GM18499 (cell line): ENCODE results near the gene MAD1L1.

ENCODE experiments used
- ATAC-seq: cut with Tn5 transposase; IDR thresholded peaks from one replicate; pipeline ENCODE4 v1.9.1; 2021; ENCODE audit warnings: moderate number of reproducible peaks; ENCODE audit not compliant: insufficient read depth, unreplicated experiment

The MAD1L1 gene

GRCh38 chr7:1898628-1899185 is 334.0 kb downstream of the MAD1L1 start:
- ATAC-seq: no peak

GRCh38 chr7:1897861-1898627 is 334.7 kb downstream of the MAD1L1 start:
- ATAC-seq: no peak

DNA sequence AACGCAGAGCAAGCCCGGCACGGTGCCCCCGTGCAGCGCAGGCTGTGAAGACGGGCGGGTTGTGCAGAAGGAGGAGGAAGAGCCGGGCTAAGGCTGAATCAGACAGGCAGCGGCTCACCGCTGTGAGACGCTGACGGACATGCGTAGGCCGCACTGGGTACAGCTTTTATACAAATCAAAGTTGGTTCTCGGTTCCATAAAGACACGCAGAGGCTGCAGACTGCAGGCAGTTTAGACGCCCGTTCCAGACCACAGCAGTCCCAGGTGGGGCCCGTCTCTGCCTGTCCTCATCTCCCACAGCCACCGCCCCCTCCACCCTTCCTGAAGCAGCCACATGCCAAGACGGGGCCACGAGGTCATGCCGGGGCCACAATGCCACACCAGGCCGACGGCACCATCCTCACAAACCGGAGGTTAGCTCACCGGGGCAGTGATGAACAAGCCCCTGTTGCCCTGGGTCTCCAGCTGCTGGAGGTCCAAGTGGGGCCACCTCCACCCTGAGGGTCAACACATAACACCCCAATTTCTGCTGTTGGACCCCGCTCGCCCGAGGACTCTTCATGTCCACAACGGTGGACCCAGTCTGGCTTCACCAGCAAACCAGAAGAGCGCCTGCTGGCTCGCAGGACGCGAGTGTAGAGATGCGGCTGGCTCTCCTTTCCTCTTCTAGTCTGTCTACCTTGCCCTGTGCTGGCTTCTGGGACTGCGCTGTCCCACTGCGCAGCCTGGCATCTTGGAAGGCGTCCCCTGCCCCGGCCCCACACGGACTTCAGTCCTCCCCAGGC is 335.5 kb downstream of the MAD1L1 start:
- no peak for ATAC-seq

DNA sequence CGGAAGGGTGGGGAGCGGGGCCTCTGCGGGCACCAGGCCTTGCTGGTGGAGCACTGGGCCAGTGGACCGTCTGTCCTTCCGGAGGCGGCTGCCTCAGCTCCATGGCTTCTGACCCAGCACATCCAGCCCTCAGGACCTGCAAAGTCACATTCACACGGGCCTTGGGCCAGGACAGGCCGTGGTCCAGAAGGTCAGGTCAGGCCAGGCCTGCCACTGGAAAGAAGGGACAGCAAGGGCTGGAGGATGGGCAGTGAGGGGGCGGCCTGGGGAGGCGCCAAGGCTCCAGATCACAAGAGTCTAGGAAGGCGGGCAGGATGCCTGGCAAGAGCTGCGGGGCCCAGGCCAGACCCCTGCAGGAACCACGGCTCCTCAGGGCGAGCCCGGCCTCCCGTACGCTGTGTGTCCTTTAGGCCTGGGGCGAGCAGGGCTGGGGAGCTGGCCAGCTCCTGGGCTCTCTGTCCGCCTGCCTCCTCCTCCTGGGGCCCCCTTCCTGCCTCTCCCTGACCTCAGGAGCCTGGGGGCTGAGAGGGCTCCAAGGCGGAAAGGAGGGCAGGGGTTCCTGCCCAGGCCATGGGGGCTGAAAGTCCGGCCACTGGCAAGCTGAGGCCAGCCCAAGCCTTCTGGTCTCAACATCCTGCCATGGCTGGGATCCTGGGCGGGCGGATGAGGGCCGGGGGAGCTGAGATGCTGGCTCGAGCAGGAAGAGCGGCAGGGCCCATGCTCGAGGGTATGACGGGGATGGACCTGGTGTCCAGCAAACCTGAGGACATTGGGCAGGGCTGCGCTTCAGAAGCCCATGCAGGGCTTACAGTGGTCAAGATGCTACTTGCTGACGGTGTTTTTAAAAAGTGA is 336.9 kb downstream of the MAD1L1 start:
- ATAC-seq: no peak

- ATAC-seq: no peak
Measured at GRCh38 chr7:1894906-1895663, 337.7 kb downstream of the MAD1L1 start.

GRCh38 chr7:1894313-1894900 is 338.3 kb downstream of the MAD1L1 start:
- ATAC-seq: no peak

DNA sequence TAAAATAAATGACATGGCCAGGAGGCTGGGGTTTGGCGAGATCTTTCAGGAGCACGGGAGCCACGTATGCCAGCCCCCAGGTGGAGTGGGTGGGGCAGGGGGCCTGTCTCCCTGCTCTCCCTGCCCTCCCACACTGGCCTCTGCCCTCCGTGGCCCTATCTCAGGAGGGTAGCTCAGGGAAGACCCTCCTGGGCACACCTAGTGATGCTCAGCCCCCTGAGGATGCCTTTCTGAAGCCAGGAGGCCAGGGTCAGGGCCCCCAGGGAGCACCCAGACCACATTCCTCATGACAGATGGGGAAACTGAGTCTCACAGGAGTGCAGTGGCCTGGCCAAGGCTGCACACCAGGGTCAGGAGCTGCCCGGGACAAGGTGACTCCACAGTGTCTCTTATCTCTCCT is 339.3 kb downstream of the MAD1L1 start:
- no peak for ATAC-seq

DNA sequence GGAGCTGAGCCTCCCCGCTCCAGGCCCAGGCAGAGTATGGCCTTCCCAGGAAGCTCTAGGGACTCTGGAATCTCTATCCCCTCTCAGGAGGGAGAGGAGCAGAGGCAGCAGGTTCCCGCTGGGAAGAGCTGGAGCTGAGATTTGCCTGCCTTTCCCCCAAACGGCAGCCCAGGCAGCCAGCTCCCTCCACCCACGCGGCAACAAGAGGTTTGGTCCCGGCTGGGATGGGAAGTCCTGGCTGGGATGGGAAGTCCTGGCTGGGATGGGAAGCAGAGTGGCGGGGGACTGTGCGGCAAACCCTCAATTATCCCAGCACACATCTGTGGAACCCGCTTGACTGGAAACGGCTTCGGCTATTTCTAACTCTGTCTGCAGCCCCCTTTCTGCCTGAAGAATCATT is 339.7 kb downstream of the MAD1L1 start:
- ATAC-seq: no peak

DNA sequence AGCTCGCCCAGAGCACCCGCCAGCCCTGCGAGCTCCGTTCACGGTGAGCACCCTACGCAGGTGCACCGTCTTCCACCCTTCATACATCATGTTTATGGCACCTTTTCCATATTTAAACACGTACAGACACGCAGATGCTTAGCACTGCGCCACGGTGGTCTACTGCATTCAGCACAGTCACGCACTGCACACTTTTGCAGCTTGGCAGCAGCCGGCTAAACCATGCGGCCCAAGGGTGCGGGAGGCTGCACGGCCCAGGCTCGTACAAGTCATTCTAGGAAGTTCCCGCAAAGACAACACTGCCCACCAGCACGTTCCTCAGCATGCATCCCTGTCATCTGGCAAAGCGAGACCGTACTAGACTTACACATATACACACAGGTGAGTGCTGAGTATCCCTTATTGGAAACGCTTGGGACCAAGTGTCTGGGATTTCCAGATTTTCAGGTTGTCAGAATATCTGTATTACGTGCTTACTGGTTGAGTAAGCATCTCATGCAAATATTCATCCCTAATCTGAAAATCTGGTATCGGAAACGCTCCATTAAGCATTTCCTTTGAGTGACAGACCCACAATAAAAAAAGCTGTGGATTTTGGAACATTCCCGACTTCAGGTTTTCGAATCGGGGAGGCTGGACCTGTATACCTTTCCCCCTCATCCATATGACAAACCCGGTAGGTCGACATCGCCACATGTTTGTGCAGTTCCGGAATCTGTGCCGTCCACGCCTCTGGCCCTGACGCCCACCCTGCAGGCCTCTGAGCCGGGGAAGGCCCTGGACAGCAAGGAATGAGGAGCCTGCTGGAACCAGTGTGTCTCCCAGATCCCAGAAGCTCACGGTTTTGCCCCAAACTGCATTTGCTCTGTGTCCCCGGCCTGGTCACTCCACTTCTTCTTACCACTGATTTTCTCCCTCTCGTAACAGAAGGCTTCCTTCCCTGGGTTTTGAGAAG is 340.5 kb downstream of the MAD1L1 start:
- no peak for ATAC-seq

DNA sequence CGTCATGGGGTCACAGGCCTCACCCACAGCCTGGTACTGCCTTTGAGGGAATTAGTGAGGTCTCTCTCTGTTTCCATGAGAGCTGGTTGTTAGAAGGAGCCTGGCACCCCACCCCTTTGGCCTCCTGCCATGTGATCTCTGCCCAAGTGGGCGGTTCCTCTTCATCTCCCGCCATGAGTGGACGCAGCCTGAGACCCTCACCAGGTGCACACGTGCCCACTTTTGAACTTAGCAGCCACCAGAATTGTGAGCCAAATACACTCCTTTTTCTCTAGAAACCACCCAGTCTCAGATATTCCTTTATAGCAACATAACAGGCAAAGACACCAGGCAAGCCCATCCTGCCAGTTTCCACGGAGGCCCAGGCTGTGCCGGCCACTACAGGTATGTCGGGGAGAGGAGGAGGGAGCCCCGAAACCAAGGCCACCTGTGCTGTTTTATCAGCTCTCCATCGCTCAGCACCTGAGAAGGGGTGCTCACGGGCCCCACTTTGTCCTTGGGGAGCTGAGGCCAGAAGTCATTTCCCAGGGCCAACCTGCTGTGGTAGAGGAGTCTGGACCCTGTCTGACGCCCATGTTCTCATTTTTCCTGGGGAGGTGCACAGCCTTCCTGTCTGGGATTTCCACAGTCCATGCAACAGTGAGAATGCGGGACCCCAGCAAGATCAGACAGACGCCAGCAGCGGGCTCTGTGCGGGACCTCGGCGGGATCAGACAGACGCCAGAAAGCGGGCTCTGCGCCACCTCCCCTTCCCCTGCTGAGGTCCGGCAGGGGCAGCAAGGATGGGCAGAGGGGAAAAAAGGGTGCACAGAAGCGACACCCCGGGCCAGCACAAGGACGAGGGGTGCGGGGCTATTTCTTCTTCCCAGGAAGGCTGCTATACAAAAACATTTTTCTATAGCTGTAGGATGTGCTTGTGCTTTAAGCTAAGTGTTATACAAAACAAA is 342.2 kb downstream of the MAD1L1 start:
- no peak for ATAC-seq

DNA sequence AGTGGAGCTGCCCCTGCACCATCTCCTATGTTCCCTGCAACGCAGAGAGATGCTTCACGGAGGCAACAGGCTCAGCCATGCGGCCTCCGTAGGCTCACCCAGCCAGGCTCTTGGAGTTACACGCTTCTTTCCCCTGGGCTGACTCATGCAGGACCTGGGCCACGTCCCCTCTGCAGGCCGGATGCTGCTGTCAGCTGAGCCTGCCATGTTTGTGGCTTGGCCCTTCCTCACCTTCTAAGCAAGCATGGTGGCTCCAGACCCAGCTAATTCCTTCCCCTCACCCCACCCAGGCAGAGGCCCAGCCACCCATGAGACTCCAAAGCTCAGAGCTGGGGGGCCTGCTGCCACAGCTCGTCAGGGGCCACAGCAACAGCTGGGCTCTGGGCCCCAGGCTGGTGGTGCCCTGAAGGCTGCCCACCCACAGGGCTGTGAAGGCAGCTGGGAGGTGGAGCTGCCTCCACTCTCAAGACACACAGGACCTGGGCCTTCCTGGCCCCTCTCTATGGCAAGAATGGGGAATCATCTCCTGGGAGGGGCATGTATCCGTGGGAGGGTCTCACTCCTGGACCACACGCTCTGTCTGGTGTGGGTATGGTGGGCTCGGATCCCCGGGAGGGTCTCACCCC is 343.1 kb downstream of the MAD1L1 start:
- no peak for ATAC-seq

- no peak for ATAC-seq
Measured at GRCh38 chr7:1889091-1889490, 343.7 kb downstream of the MAD1L1 start.

- ATAC-seq: no peak
Measured at GRCh38 chr7:1888425-1888824, 344.3 kb downstream of the MAD1L1 start.

DNA sequence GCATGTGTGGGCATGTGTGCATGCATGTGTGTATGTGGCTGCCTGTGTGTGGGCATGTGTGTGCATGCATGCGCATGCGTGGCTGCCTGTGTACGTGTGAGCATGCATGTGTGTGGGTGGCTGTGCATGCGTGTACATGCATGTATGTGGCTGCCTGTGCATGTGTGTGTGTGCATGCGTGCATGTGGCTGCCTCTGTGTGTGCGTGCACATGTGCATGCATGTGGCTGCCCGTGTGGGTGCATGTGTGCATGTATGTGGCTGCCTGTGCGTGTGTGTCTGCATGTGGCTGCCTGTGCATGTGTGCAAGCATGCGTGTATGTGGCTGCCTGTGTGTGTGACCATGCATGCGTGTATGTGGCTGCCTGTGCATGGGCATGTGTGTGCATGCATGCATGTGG is 345.5 kb downstream of the MAD1L1 start:
- ATAC-seq: no peak

DNA sequence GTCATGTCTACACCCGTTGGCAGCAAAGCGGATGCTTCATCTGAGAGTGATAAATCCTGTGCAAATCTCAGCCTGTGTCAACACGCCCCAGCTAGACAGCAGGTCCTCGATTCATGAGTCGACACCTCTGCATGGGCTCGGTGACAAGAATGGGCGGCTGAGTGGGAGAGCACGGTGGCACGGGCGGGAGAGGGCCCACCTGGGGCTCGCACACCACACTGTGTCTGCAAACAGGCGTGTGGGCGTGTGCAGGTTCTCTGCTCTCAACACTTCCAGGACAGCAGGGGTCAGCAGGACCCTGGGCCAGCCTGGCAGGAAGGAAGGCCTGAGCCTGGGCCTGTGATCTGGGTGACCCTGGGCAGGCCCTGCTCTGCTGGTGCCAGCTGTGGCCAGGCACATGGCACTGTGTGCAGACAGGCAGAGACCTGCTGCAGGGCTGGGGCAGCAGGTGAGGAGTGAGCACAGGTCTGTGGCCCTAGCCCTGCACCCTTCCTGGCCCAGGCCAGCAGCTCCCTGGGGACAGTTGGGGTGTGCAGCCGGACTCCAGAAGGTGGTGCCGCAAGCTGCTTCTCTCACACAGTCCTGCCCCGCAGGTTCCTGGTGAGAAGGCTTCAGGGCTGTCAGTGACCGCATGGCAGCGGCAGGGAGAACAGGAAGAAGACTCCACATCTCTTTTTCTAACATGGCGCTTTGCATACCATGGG is 346.2 kb downstream of the MAD1L1 start:
- no peak for ATAC-seq
